ENCODE results near the gene RAD18. TPM values are rescaled to one million over a fixed set of nuclear protein-coding genes. Genes with fewer than 3 reads are reported as not detected.

The RAD18 gene
- total and polyA plus RNA-seq, 9 of the 15 experiments (the other 6 are each of a cell fraction or from before 2014, with no cell fraction given): 19.2 to 49.4 (median 34.4) TPM

DNA sequence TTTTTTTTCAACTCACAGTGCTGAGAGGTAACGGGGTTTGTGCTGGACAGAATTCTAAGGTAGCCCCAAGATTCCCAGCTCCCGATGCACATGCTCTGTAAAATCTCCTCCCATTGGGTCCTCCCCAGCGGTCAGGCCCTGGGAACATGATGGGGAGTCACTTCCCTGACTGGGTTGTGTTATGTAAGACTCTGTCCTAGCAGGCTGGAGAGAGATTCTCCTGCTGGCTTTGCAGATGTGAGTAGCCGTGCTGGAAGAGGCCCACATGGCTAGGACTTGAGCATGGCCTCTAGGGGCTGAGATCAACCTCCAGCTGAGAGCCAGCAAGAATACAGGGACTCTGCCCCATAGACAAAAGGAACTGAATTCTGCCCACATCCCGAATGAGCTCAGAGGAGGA lies 110.2 kb downstream of the RAD18 start:
- DNase-seq (ENCODE audit: extremely low read depth in 1 of 4, low spot score in 3 of 4) (no peak), FAIRE-seq (no peak), ATAC-seq (no peak)
- no peaks in the 10 kb centered on the region for H3K79me2 ChIP-seq (ENCODE audit: control insufficient read depth, insufficient read depth, low read length)
- H3K4me3 ChIP-seq: no peak overlapping the region
- H4K20me1 ChIP-seq (replicated peaks; ENCODE audit: control insufficient read depth, insufficient read depth, low read length): peaks cover 17% of the 10 kb centered on the region
- H3K27ac ChIP-seq (ENCODE audit: extremely low read depth, low read depth, low read length): no peak overlapping the region
- H3K36me3 ChIP-seq (ENCODE audit: control insufficient read depth, insufficient read depth, low read length): peaks cover 5% of the 10 kb centered on the region; the same call in 1 of the 3 replicates
- H3K9me1 ChIP-seq (ENCODE audit: control insufficient read depth, insufficient read depth, low read length): peaks cover 4% of the 10 kb centered on the region
- ChIA-PET POLR2A (interaction anchor here (1.2 kb wide), 1 partner anchor 15 kb away, joined by 4 read pairs; no protein-coding TSS in a partner anchor), CTCF (ENCODE audit: low intra/inter-chr PET ratio) (no interaction called here)
- H3K4me2 ChIP-seq (ENCODE audit: insufficient read depth, low read length): no peak overlapping the region
- 76% methylated on average over 5 of the region's 5 CpGs for WGBS (ENCODE audit: insufficient coverage, low coverage, missing lambda C conversion rate)
- BruUV-seq (replicated peaks): no TSS peak
- H3K9me3 ChIP-seq (replicated peaks; ENCODE audit: control insufficient read depth, insufficient read depth, low read depth, low read length): no peaks in the 10 kb centered on the region
- H3K27me3 ChIP-seq (ENCODE audit: control insufficient read depth in 2 of 2, insufficient read depth in 2 of 2, low read length in 2 of 2): no peaks in the 10 kb centered on the region
- intact Hi-C loops (cut with micrococcal nuclease): no loop called here
- no peak overlapping the region for H2AFZ ChIP-seq (ENCODE audit: low read depth, low read length)
- H3K4me1 ChIP-seq (replicated peaks in 1 of 2; ENCODE audit: control insufficient read depth in 2 of 2, insufficient read depth in 2 of 2, low read length in 2 of 2): peaks cover 5 to 8% of the 10 kb centered on the region in 2 experiments; a peak in 4 of 5 replicates
- in situ Hi-C loops (cut with MboI): no loop called here
- no peak overlapping the region for H3K9ac ChIP-seq (ENCODE audit: insufficient read depth in 1 of 2, low read depth in 2 of 2, low read length in 2 of 2)
- TF ChIP-seq ZFP30 (CRISPR knock-in tag; IDR thresholded peaks at IDR 0.05; ENCODE audit: borderline replicate concordance) (no peak), ZNF3 (CRISPR knock-in tag; IDR thresholded peaks at IDR 0.05) (no peak), SP2 (IDR thresholded peaks at IDR 0.05; ENCODE audit: extremely low read depth, low read depth, low read length, poor library complexity, severe bottlenecking) (no peak), CBX2 (IDR thresholded peaks at IDR 0.05; ENCODE audit: insufficient read depth, low read length, poor library complexity, severe bottlenecking) (no peak), ZNF311 (CRISPR knock-in tag; IDR thresholded peaks at IDR 0.05) (no peak), ZNF121 (CRISPR knock-in tag; conservative IDR thresholded peaks at IDR 0.05) (no peak), E2F3 (CRISPR knock-in tag; IDR thresholded peaks at IDR 0.05) (no peak), ARID1B (IDR thresholded peaks at IDR 0.05) (no peak), NCOA6 (IDR thresholded peaks at IDR 0.05) (no peak), ZNF316 (IDR thresholded peaks at IDR 0.05) (no peak), KAT2B (IDR thresholded peaks at IDR 0.05; ENCODE audit: low read depth, low read length) (no peak), ZNF511 (CRISPR knock-in tag; IDR thresholded peaks at IDR 0.05) (no peak), NFRKB (IDR thresholded peaks at IDR 0.05; ENCODE audit: low read depth) (no peak), GATAD2A (IDR thresholded peaks at IDR 0.05) (no peak), THAP7 (CRISPR knock-in tag; IDR thresholded peaks at IDR 0.05) (no peak), ZNF583 (CRISPR knock-in tag; IDR thresholded peaks at IDR 0.05) (no peak), ELF2 (CRISPR knock-in tag; IDR thresholded peaks at IDR 0.05) (no peak)
- TF ChIP-seq, protein P1, sequence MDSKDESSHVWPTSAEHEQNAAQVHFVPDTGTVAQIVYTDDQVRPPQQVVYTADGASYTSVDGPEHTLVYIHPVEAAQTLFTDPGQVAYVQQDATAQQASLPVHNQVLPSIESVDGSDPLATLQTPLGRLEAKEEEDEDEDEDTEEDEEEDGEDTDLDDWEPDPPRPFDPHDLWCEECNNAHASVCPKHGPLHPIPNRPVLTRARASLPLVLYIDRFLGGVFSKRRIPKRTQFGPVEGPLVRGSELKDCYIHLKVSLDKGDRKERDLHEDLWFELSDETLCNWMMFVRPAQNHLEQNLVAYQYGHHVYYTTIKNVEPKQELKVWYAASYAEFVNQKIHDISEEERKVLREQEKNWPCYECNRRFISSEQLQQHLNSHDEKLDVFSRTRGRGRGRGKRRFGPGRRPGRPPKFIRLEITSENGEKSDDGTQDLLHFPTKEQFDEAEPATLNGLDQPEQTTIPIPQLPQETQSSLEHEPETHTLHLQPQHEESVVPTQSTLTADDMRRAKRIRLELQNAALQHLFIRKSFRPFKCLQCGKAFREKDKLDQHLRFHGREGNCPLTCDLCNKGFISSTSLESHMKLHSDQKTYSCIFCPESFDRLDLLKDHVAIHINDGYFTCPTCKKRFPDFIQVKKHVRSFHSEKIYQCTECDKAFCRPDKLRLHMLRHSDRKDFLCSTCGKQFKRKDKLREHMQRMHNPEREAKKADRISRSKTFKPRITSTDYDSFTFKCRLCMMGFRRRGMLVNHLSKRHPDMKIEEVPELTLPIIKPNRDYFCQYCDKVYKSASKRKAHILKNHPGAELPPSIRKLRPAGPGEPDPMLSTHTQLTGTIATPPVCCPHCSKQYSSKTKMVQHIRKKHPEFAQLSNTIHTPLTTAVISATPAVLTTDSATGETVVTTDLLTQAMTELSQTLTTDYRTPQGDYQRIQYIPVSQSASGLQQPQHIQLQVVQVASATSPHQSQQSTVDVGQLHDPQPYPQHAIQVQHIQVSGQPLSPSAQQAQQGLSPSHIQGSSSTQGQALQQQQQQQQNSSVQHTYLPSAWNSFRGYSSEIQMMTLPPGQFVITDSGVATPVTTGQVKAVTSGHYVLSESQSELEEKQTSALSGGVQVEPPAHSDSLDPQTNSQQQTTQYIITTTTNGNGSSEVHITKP (IDR thresholded peaks at IDR 0.05; ENCODE audit: partially characterized antibody): no peak
- TF ChIP-seq, protein P2, sequence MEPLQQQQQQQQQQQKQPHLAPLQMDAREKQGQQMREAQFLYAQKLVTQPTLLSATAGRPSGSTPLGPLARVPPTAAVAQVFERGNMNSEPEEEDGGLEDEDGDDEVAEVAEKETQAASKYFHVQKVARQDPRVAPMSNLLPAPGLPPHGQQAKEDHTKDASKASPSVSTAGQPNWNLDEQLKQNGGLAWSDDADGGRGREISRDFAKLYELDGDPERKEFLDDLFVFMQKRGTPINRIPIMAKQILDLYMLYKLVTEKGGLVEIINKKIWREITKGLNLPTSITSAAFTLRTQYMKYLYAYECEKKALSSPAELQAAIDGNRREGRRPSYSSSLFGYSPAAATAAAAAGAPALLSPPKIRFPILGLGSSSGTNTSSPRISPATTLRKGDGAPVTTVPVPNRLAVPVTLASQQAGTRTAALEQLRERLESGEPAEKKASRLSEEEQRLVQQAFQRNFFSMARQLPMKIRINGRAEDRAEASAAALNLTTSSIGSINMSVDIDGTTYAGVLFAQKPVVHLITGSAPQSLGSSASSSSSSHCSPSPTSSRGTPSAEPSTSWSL (CRISPR knock-in tag; IDR thresholded peaks at IDR 0.05; ENCODE audit: borderline replicate concordance): no peak
